ENCODE results near the gene TREML1.
"Not testable (repeated sequence)": the region's sequence is repeated elsewhere in the genome, so short reads cannot be mapped to it uniquely, and the experiment has no call there.

Gene TREML1, protein sequence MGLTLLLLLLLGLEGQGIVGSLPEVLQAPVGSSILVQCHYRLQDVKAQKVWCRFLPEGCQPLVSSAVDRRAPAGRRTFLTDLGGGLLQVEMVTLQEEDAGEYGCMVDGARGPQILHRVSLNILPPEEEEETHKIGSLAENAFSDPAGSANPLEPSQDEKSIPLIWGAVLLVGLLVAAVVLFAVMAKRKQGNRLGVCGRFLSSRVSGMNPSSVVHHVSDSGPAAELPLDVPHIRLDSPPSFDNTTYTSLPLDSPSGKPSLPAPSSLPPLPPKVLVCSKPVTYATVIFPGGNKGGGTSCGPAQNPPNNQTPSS
- total RNA-seq = 0 reads per million in 4 donors

DNA sequence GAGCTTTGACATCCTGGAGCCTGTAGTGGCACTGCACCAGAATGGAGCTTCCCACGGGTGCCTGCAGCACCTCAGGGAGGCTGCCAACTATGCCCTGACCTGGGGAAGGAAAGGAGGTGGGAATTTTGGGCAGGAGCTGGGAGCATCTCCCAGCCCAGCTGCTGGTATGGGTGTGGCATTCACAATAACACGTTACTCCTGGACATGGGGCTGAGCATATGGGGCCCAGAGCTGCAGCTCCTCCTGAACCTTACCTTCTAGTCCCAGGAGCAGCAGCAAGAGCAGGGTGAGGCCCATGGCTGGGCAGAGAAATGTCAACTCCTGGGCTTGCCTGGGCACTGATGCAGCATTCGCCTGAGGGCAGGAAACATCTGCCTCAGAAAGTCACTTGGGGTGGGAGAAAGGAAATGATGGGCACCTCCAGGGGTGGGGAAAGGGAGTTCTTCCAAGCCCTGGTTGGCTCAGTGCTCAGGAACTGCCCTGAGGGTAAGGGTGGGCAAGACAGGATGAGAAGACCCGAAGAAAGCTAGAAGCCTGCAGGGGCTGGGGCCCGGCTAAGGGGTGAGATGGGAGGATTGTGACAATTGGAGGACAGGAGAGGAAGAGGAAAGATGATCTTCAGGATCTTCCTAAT lies at the start of gene TREML1:
Gene TREML1 (minus strand): TSS at position 356 of the 634 bp plus-strand sequence. CDS start 59 bp downstream, at position 297.
- no peak for DNase-seq

DNA sequence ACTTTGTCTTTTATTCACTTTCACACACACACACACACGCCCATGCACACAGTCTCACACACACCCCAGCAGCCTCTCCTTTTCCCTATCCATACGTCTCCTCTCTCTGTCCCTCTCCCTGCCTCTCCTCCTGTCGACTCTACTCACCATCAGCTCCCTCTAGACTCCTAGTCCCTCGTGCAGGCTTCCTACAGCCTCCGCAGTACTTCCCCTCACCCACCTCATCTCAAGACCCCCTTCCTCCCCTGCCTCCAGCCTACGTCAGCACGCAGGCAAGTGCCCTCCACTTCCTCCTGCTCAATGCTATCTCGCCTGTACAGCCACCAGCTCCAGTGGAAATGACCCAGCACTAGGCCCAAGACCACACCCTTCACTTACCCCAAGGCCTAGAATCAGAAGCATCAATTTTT lies 47.6 kb upstream of the TREML1 start:
- DNase-seq = no peak

DNA sequence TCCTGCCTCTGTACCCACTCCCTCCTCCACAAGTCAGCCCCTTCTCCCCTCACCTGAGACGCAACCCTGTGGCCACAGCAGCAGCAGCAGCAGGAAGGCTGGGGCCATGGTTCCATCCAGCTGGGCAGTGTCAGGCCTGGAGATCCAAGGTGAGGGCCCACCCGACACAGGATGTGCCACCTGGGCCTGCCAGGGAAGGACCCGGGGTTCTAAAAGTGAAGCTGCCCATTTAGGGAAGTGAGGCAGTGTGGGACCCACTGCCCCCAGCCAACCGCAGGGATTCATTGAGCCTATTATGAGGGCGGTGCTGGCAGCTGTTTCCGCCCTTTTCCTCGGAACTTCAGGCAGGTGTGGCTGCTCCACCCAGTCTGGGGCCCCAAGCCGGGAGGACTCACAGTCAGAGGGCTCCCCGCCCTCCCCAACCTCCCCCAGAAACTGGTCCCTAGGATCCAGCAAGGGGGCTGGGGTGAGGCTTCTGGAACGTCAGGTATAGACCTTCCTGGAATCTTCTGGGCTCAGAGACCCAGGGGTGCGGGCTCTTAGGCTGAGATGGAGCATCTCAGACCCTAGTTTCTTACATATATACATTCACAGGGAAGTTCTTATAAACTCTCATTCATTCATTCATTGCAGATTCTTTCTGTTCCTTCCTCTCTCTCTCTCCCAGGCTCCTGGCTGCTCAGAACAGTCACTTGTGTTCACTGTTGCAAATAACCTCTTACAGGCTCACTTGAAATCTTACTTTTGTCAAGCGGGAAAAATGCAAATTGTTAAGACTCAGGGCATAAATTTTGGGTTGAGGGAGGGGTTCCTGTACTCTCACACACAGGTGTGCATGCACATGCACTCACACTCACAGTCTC lies 47.0 kb upstream of the TREML1 start, which contains the start of gene TREML2:
Gene TREML2 (minus strand): TSS at position 249 of the 863 bp plus-strand sequence. CDS start 141 bp downstream, at position 108.
- peak in 2 of 5 donors; percentile 6 to 79 for DNase-seq

DNA sequence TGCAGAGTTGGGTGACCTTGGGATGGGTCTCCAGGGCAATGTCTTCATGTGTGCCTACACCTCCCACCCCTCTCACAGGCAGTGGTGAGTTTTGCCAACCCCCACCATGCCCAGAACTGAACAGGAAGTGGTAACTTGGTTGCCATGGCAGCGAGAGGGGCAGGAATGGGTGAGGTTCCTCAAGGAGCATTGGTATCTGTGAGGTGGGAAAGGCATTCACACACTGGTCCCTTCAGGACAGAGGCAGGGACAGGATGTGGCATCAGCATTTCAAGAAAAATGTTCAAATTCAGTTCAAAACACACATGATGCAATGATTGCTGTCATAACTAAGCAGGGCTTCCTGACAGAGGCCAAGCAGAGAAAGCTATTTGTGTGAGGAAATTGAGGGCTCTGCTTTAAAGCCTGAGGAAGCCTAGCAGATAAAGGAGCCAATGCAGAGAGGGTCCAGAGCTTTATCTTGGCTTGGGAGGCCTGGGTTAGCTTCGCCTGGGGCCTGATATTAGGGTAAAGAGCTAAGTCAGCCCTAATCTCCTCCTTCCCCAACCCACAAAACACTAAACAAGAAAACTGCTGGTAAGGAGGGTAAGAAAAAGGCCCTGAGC lies 46.3 kb upstream of the TREML1 start:
- peak in 3 of 5 donors; percentile 18 to 94 (median 48) for DNase-seq

DNA sequence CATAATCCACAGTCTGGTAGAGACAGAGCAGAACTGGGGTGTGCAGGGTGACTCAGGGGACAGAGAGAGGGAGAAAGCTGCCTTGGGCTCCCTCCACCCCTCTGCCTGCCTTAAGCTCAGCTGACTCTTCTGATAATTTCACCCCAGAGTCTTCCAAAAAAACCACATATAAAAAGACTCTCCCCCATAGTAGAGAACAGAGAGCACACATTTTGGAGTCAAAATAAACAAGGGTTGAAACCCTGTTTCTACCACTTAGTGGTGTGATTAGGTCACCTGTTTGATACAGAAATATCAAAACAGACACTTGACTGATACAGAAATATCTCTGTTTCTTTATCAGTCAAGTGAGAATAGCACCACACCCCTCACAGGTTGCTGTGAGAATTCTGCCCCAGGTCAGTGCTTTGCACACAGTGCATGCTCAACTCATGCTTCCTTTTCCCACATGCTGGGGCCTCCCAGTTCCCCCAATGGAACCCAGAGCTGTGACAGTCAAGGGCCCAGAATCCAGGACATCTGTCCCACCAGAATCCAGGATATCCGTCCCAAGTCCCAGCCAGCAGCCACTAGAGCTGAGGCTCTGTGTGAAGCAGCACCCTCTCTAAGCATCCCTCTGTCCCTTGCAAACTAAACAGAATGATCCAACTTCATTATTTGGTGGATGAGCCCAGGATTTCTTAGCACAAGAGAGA lies 45.6 kb upstream of the TREML1 start:
- peak in 1 of 5 donors; percentile 73 for DNase-seq

DNA sequence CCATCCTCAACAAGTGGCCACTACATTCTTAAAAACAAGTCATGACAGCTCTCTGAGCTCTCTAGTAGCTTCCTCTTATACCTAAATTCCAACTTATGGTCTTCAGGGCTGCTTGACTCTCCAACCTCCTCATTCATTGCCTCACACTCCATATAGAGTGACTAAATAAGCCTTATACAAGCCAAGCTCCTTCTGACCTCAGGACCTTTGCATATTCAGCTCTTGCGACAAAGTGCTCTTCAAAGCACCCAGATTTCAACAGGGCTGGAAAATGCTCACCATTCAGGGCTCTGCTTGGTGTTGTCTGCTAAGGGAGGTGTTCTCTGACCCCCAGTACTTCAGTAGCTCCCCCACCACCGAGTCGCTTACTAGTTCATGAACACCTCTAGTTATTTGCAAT lies 43.1 kb upstream of the TREML1 start:
- no peak for DNase-seq

DNA sequence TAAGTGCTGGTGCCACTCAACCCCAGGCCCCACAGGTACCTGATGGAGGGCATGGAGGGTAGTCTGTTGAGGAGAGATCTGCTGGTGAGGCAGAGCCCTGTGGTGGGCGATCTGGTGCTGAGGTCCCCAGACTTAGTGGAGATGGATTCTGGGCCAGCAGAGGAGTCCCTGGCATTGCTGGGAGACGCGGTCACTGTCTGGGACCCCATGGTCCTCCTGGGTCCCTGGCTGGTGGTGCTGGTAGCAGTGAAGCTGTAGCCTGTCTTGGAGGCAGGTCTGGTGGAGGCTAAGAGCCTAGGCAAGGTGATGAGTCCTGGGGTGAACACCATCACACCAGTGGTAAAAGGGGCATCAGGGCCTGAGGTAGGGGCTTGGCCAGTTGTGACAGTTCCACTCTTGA lies 40.2 kb upstream of the TREML1 start:
- DNase-seq = no peak

DNA sequence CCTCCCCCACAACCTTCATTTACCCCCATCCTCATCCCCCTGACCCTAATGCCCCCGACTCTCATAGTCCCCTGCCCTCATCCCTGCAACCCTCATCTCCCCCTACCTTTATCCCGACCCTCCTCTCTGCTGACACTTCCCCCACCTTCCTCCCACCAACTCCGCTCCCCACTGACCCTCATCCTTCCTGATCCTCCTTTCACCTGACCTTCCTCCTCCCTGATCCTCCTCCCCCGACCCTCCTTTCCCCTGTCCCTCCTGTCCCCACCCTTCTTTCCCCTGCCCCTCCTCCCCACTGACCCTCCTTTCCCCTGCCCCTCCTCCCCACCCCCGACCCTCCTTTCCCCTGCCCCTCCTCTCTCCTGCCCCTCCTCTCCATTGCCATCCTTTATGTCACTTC lies 39.7 kb upstream of the TREML1 start:
- no peak for DNase-seq

DNA sequence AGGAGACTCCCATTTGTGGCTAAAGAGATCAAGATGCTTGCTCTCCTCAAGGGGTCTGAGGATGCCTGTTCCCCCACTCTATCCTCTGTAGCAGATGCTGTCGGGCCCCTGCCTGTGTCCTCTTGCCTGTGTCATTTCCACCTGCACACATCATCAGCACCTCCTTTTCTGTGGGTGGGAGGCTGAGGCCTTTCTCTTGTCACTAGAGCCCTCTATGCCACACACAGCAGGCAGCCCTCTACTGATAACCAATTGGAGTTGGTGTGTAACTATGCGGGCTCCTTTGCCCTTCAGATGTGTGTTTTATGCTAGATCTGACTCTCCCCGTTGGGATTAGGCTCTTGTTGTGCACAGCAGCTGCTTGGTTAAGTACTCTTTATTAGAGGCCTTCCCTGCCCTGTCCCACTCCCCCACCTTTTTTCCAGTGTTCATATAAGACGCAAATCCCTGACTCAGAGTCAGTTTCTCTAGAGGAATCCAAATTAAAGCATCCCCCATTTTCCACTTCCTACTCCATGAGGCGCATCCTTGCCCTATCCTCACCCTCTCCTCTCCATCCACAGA lies 39.1 kb upstream of the TREML1 start:
- DNase-seq = no peak

DNA sequence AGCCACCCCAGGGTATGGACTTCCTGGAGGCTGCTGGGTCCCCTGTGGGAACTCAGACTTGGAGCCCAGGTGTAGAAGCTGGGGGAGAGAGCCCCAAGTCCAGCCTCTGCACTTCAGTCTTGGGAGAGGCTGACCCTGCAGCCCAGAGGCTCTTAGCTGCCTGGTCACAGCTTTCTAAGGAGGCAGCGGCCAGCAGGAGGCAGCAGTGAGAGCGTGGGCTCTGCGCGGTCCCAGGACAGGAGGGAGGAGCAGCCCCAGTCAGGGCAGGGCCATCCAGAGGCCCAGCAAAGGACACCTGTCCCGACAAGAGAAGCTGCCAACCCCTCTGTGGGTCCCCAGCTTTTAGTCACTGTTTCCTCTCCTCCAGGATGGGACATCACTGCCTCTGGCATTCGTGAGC lies 37.4 kb upstream of the TREML1 start:
- DNase-seq = peak in 2 of 5 donors; percentile 17 to 56

DNA sequence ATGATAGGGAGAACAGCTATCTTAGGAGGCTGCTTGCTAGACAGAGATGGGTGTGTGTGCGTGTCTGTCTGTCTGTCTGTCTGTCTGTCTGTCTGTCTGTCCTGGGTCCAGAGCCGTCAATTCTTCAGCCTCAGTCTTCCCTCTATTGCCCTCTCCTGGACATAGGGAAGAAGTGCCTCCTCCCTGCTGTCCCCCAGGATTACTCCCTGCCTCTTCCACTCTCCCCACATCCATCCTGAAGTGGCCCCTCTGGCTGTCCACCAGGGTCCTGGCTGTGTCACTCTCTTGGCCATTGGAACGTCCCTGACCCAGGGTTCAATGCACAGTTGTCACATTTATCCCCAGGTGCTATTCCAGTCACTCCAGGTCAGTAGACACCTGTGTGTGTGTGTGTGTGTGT lies 36.6 kb upstream of the TREML1 start:
- DNase-seq = no peak

DNA sequence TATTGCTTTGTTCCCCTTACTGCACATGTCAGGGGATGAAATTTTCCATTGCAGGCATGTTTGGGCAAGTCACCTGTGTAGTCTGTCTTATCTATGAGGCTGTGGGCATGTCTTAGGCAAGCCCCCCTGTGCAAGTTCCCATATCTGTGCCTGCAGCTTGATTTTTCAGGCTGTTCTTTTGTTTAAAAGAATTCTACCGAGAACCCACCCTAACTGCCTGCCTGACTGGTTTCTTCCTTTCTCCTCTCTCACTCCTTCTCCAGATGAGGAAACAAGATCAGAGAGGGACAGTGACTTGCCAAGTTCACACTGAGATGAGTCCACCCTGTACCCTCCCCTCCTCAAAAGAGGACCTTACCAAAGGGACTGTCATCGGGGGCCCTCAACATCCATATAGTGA lies 35.8 kb upstream of the TREML1 start:
- DNase-seq = no peak

DNA sequence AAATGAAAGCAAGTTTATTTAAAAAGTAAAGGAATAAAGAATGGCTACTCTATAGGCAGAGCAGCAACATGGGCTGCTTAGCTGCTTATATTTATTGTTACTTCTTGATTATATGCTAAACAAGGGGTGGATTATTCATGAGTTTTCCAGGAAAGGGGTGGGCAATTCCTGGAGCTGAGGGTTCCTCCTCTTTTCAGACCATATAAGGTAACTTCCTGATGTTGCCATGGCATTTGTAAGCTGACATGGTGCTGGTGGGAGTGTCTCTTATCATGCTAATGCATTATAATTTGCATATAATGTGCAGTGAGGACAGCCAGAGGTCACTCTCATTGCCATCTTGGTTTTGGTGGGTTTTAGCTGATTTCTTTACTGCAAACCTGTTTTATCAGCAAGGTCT lies 34.9 kb upstream of the TREML1 start:
- not testable (repeated sequence) for DNase-seq

DNA sequence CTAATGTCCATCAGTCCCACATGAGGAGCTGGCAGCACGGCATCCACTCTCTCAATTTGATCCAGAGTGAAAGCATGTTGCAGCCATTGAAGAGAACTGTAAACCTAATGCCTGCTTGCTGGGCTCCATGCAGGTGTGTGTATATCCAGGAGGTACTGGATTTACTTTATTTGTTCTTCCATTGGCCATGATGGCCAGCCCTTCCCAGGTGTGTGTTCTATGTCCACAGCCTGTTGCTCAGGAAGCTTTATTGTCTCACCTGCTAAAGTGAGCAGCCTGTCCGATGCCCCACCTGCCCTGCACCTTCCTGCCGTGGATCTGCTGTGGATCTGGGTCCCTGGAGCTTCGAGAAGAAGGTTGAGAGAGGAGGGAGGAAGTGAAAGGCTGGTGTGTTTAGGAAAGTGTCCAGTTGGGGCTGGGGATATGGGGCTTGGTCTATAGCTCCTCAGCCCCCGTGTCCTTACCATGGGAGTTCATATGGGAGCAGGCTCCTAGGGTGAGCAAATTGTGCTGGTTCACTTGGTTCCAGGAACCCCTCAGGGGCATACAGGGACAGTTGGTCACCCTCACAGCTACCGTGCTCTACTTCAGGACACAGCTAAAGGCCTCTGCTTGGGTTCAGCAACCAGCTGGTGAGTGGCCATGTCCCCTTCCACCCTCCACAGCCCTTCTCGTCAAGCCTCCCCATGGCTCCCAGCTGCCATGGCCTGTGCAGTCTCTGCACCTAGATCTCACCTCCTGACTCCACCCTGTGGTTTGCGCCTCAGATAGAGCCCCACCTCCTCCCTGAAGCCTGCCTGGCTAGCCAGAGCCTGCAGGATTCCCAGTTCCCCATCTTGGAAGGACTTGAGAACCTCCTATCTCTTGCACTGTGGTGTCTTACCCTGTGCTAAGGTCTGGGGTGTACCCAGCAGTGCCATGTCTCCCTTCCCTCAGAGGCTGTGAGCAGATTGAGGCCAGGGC lies 34.1 kb upstream of the TREML1 start:
- DNase-seq = no peak

DNA sequence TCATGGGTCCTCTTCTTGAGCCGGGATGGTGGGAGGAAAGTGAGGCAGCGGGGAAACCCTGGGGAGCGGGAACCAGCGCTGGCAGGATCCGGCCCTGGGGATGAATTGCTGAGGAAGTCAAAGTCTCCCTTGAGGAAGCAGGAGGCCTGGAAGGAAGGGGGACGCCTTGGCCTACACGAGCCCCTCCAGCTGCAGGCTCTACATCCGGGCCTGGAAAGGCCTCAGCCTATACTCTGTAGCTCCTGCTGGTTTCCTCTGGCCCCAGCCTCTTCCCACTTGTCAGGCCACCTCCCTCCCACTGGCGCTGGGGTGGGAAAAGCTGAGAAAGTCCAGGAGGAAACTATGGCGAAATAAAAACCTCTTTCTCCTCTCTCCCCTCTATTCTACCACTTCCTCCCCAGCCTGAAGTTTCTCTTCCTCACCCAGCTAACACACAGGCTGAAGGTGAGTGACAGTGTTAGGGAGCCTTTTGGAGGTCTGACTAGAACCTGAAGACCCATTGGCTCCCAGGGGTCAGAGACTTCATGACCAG lies 31.9 kb upstream of the TREML1 start:
- DNase-seq = no peak

DNA sequence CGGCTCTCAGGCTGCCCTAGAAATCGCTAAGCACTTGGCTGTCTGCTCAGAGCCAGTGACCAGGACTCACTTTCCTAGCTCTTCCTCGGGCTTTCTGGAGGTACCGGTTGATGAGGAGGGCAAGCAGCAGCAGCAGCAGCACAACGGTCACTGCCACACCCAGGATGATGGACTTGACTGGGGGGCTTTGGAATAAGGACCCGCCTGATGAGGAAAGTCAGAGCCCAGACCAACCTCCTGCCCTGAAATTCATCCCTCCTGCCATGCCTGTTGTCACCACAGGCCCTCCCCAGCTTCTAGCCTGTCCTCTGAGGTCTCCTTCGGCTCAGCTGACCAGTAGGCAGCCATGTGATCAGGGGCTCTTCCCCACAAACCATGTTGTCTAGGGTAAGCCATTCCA lies 30.6 kb upstream of the TREML1 start:
- DNase-seq = no peak

DNA sequence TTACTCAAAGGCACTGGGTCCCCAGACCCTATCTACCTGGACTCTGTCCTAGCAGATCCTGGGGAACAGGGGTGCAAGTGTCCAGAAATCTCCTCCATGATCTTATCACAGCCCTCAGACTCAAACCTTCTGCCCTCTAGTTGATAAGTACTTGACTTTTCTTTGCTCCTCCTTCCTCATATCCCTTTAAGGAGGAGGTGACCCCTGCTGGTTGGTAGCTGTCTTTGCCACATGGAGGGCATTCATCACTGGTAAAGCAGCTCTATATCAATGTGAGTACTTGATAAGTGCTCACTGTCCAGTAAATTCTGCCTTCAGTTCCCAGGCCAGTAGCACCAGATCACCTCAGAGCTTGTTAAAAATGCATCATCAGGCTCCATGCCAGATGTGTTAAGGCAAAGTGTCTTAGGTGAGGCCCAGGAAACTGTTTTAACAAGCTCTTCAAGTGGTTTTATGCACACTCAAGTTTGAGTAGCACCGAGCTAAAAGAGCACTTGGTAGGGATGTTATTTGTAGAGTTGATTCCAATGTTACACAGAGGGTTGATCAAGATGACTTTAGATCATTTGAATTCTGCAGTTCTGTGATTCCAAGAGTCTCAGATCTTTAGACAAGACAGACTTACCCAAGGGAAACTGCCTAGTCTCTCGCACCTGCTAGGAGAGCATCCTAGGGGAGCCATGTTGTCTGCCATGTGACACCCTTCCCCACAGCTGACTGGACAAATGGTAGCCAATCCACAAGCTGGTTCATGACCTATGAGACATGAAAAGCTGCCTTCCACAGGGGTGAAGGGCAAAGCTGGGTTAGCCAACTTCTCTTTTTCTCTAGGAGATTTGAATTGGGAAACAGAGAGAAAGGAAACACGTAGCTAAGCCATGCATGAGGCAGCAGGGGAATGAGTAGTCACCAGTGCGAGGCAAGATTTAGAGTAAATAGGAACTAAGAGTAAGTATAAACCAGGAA lies 28.2 kb upstream of the TREML1 start:
- peak in 3 of 5 donors; percentile 29 to 77 (median 45) for DNase-seq

DNA sequence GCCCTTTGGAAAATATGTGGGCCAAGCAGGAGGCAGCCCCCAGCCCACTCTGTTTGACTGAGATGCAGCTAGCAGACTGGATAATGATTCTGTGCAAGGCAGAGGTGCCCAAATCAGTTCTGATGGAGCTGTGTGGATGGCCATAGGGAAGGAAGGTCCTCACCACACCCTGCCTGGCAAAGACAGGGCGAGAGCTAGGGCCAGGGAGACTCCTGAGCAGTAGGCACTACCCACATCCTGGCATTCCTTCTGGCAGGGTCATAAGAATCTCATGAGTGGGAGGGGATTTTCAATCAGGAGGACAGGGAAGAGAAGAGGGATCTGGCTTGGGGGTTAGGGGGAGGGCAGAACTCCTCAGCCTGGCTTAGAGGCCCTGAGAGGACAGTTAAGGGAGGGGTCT lies 27.4 kb upstream of the TREML1 start:
- no peak for DNase-seq

DNA sequence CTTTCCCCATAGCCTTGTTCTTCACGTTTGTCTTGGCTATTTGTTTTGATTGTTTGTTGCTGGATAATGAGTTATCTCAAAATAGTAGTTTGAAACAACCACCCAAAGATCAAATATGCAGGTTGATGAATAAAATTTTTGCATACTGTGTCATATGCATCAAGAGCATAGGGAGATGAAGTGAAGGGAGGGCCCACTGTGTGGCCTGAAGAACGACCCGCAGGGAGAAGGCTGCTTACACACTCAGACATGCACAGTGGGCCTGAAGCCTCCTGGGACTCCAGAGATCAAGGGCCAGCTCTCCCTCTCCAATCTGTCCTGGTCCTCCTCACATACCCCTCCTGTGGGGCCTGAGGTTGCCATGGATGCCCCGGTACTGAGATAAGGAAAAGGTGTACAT lies 25.0 kb upstream of the TREML1 start:
- no peak for DNase-seq
